DOHH2 (cell line): ENCODE results near the gene GPN1.
"Not testable (repeated sequence)": the region's sequence is repeated elsewhere in the genome, so short reads cannot be mapped to it uniquely, and the experiment has no call there.

Experiments
- H3F3A ChIP-seq: fragments of 200-600 bp; sonication (generic), shearing (Covaris generic); 2 replicates; pipeline ENCODE4 v1.6.0; 2016; ENCODE audit warnings: antibody characterized with exemption, mild to moderate bottlenecking; ENCODE audit not compliant: control insufficient read depth, insufficient read depth
- H3K27ac ChIP-seq: fragments of 200-600 bp; sonication (generic); 2 replicates; pipeline ENCODE4 v1.5.1; 2014; ENCODE audit warnings: low read depth, mild to moderate bottlenecking, low read length, moderate library complexity
- H3K27me3 ChIP-seq: fragments of 200-600 bp; sonication (generic); 2 replicates; pipeline ENCODE4 v1.6.1; 2014; ENCODE audit warnings: mild to moderate bottlenecking, low read length, mixed read lengths; ENCODE audit not compliant: control insufficient read depth
- H3K36me3 ChIP-seq: fragments of 200-600 bp; sonication (generic); 2 replicates; pipeline ENCODE4 v1.6.1; 2014; ENCODE audit warnings: mild to moderate bottlenecking, low read length, moderate library complexity, mixed read lengths; ENCODE audit not compliant: control insufficient read depth
- H3K4me1 ChIP-seq: fragments of 200-600 bp; sonication (generic); 2 replicates; pipeline ENCODE4 v1.6.1; 2014; ENCODE audit warnings: mild to moderate bottlenecking, low read length, mixed read lengths; ENCODE audit not compliant: control insufficient read depth
- H3K4me2 ChIP-seq: fragments of 200-600 bp; sonication (generic); 2 replicates; pipeline ENCODE4 v1.6.0; 2014; ENCODE audit warnings: mild to moderate bottlenecking, low read length, moderate library complexity
- H3K4me3 ChIP-seq: fragments of 200-600 bp; sonication (generic); 2 replicates; pipeline ENCODE4 v1.5.1; 2014; ENCODE audit warnings: mild to moderate bottlenecking, low read length, mixed read lengths
- H3K79me2 ChIP-seq: fragments of 200-600 bp; sonication (generic); 2 replicates; pipeline ENCODE4 v1.6.1; 2014; ENCODE audit warnings: mild to moderate bottlenecking, low read length, mixed read lengths; ENCODE audit not compliant: control insufficient read depth
- H3K9me2 ChIP-seq: fragments of 200-600 bp; sonication (generic); replicated peaks from 2 replicates; pipeline ENCODE4 v1.6.1; 2014; ENCODE audit warnings: mild to moderate bottlenecking, low read length, mixed read lengths; ENCODE audit not compliant: control insufficient read depth
- H3K9me3 ChIP-seq: fragments of 200-600 bp; sonication (generic); 2 replicates; pipeline ENCODE4 v1.6.1; 2014; ENCODE audit warnings: antibody characterized with exemption, low read length, mixed read lengths; ENCODE audit not compliant: control insufficient read depth, insufficient read depth
- H4K20me1 ChIP-seq: fragments of 200-600 bp; sonication (generic); 2 replicates; pipeline ENCODE4 v1.6.0; 2014; ENCODE audit warnings: low read depth, mild to moderate bottlenecking, antibody characterized with exemption, low read length, moderate library complexity; ENCODE audit not compliant: control insufficient read depth, insufficient read depth
- EZH2phosphoT487 ChIP-seq: fragments of 200-600 bp; sonication (generic); IDR thresholded peaks from 2 replicates; pipeline ENCODE4 v1.6.1; 2017; ENCODE audit warnings: borderline replicate concordance, mild to moderate bottlenecking, antibody characterized with exemption, low read length, moderate library complexity, mixed read lengths
- TF ChIP-seq, protein P1 (sequence below): fragments of 200-600 bp; sonication (generic); IDR thresholded peaks from one replicate; pipeline ENCODE4 v1.5.1; 2014; ENCODE audit warnings: antibody characterized with exemption, mild to moderate bottlenecking, low read depth, low read length; ENCODE audit not compliant: poor library complexity, severe bottlenecking

GPN1 gene

DNA sequence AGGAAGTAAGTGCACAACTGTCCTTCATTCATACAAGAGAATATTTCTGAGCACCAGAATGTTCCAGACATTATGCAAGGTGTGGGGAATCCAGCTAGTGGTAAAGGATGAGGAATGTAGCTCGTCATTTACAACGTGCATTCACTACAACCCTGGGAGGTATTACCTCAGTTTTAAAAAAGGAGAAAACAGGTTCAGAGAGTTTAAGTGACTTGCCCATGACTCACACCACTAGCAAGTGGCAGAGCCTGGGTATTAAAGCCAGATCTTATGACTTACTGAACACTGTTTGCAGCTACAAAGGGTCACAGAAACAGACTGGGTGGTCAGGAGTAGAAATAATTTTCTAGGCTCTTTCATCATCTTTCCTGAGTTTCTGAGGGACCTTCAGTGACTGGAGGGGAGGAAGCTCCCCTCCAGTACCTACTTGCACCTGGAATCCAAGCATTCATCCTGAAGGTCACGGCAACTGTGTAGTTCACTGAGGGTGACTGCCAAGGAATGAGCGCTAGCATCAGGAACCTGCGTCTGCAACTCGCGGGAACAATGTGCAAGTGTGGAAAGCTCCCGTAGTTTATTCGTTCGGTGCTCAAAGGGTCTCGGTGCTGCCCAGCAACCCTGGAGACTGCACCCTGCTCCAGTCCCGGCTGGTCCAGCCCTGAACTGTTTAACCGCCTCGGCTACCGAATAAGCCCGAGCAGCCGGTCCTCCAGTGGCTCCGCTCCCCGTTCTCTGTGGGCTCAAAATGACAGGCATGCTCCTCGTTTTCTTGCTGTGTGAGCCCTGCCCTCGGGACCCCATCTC is 685 bp upstream of the GPN1 start:
- Histone ChIP-seq H3K36me3 (peaks cover 49% of the 10 kb centered on the region), H3K79me2 (peaks cover 20% of the 10 kb centered on the region), H3K27me3 (no peaks in the 10 kb centered on the region), H4K20me1 (no peaks in the 10 kb centered on the region), H3K4me1 (peaks cover 31% of the 10 kb centered on the region), H3K4me3 (peak overlapping the region; percentile 88), H3F3A (peaks cover 7% of the 10 kb centered on the region; the same call in 1 of the 2 replicates), H3K27ac (no peak overlapping the region), H3K9me2 (no peaks in the 10 kb centered on the region), H3K4me2 (peak overlapping the region; percentile 74), H3K9me3 (no peaks in the 10 kb centered on the region)
- no peak for TF ChIP-seq EZH2phosphoT487
- TF ChIP-seq, protein P1, sequence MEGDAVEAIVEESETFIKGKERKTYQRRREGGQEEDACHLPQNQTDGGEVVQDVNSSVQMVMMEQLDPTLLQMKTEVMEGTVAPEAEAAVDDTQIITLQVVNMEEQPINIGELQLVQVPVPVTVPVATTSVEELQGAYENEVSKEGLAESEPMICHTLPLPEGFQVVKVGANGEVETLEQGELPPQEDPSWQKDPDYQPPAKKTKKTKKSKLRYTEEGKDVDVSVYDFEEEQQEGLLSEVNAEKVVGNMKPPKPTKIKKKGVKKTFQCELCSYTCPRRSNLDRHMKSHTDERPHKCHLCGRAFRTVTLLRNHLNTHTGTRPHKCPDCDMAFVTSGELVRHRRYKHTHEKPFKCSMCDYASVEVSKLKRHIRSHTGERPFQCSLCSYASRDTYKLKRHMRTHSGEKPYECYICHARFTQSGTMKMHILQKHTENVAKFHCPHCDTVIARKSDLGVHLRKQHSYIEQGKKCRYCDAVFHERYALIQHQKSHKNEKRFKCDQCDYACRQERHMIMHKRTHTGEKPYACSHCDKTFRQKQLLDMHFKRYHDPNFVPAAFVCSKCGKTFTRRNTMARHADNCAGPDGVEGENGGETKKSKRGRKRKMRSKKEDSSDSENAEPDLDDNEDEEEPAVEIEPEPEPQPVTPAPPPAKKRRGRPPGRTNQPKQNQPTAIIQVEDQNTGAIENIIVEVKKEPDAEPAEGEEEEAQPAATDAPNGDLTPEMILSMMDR: no peak

- Histone ChIP-seq H3K4me1 (peaks cover 31% of the 10 kb centered on the region), H3K4me2 (peak overlapping the region; percentile 74; the same call in 1 of the 2 replicates), H3K79me2 (peaks cover 20% of the 10 kb centered on the region), H3K36me3 (peaks cover 52% of the 10 kb centered on the region)
- H3K27ac ChIP-seq, H3K9me2 ChIP-seq, H3F3A ChIP-seq, H3K27me3 ChIP-seq, H3K9me3 ChIP-seq, H4K20me1 ChIP-seq, H3K4me3 ChIP-seq: not testable (repeated sequence)
Observed at GRCh38 chr2:27630257-27630656, 1.4 kb downstream of the GPN1 start.

- Histone ChIP-seq H3K4me1 (peaks cover 7% of the 10 kb centered on the region), H4K20me1 (no peaks in the 10 kb centered on the region), H3K9me3 (no peaks in the 10 kb centered on the region), H3K9me2 (no peaks in the 10 kb centered on the region), H3K27me3 (no peaks in the 10 kb centered on the region), H3K36me3 (peaks cover 79% of the 10 kb centered on the region), H3K4me2 (no peak overlapping the region), H3K27ac (no peak overlapping the region), H3K4me3 (no peak overlapping the region), H3K79me2 (peaks cover 16% of the 10 kb centered on the region), H3F3A (no peaks in the 10 kb centered on the region)
- TF ChIP-seq, protein P1: no peak
- no peak for TF ChIP-seq EZH2phosphoT487
Observed at GRCh38 chr2:27634291-27634690, 5.4 kb downstream of the GPN1 start.

DNA sequence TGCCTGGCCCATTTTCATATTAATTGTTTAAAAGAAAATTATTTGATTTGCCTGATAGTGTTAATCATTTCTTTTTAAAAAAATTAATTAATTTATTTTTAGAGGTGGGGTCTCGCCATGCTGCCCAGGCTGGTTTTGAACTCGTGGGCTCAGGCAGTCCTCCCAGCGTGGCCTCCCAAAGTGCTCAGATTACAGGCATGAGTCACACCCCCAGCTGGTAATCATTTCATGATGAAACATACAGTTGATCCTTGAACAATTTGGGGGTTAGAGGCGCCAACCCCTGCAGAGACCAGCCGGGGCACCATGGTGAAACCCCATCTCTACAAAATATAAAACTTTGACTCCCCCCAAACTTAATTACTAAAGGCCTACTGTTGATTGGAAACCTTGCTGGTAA is 7.9 kb downstream of the GPN1 start:
- no peaks in the 10 kb centered on the region for H3K4me1 ChIP-seq
- no peaks in the 10 kb centered on the region for H3K79me2 ChIP-seq
- no peak overlapping the region for H3K4me2 ChIP-seq
- H3K9me2 ChIP-seq: no peaks in the 10 kb centered on the region
- no peaks in the 10 kb centered on the region for H3K9me3 ChIP-seq
- H3K27ac ChIP-seq: no peak overlapping the region
- no peak overlapping the region for H3K4me3 ChIP-seq
- no peaks in the 10 kb centered on the region for H3K27me3 ChIP-seq
- no peaks in the 10 kb centered on the region for H4K20me1 ChIP-seq
- 0 out of 2 replicates have a peak, but pooled peaks cover 3% of the 10 kb centered on the region for H3F3A ChIP-seq
- peaks cover 85% of the 10 kb centered on the region for H3K36me3 ChIP-seq
- TF ChIP-seq EZH2phosphoT487: no peak
- TF ChIP-seq, protein P1: no peak
